Measurements from ENCODE around the gene FAM114A2.

FAM114A2 gene

DNA sequence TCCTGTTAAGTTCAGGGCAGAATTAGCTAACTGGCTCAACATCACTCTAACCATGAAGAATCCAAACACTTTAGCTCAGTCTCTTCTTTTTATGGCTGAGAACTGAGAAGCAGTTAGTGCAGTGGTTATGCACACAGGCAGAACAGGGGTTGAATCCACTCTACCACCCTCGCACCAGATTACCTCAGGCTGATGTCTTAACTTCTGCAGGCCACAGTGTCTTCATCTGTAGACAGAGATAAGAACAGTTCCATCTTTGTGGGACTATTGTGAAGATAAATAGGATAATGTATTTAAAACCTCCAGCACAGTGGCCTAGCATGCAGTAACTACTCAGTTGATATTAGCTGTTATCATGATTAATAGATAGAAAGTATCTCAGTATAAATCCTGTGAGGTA is 54.8 kb downstream of the FAM114A2 start:
- DNase-seq (ENCODE audit: low read depth): no peak

DNA sequence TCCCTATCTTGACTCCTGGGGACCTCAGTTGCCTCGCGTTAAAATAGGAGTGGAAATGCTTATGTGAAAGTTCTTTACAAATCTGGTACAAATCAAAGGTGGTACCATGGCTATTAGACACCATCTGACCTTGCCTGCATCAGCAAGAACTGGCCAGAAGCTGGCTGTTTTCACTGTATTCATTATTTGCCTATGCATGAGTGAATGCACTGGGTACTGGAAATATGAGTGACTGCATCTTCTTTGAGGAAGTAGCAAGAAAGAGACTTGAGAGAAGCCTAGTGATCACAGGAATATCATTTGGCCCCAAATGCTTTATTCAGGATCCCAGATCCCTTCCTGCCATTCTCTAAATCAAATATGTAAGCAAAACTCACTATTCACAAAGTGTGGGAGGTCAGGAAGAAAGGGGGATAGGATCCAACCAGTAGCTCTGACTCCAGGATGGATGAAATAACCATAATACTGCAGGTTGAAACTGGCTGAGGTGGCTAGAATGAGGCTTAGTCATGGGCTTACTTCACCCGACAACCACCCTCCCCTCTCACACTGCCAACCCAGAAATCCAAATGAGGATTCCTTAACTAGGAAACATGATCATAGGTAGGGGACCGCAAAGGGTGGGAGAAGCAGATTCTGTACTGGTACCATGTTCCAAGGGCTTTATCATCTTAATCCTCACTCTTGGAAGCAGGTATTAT is 56.7 kb downstream of the FAM114A2 start:
- DNase-seq (ENCODE audit: low read depth): no peak

DNA sequence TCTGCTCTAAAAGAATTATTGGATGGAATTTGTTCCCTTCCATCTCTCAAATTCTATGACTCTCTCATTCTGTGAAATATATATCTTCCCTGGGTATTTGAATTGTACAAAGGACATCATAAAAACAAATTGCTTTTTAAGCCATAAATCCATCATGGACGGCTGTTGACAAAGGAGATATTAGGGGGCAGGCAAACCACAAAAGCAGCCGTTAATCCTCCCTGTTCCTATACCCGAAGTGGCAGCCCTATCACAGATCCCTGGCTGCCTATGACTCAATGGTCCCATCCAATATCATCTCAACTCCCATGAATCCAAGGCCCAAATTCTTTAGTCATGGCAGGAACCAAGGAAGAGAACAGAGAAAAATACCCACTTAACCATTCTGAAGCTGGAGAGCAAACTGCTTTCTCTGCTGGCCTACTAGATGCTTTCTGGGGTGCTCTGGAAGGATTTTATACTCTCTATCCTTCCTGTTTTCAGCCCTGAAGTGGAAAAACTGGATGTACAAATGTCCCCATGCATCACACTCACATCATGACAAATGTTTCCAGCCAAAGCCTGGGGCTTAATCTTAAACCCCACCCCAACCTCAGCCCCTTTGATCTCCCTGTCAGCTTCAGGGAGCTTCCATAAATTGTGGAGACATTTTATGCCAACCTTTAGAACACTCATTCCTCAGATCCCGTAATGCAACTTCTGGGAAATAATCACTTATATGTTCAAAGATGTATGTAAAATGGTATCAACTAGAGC is 59.5 kb downstream of the FAM114A2 start:
- no peak for DNase-seq (ENCODE audit: low read depth)

GRCh38 chr5:153974813-153975163 is 63.9 kb downstream of the FAM114A2 start:
- DNase-seq (ENCODE audit: low read depth): no peak

DNA sequence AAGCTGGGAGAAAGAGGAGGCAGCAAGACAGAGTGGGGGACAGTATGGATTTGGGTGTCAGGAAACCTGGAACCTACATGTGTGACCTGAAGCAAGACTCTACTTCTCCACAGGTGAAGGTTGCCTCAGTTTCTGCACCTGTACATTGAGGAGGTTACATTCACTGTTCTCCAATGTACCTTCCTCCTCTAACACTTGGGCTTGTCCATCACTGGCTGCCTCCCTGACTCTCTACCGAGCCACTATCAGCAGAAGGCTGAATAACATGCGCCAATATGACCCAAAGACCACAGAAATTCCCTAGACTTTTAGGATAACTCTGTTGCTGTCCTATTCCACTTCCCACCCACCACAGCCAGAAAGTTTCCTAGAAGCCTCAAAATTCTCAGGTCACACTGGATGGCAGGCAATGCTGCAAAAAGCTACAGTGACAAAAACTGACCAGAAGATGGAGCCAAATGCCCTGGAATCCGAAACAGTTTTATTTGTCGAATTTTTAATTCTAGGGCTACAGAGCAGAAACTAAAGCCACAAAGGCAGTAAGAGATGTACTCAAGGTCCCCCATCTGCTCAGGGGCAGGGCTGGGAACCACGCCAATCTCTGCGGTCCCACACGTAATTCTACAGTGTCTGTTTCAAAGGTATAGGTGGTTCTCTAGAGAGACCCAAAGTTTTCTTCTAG is 64.4 kb downstream of the FAM114A2 start:
- no peak for DNase-seq (ENCODE audit: low read depth)

DNA sequence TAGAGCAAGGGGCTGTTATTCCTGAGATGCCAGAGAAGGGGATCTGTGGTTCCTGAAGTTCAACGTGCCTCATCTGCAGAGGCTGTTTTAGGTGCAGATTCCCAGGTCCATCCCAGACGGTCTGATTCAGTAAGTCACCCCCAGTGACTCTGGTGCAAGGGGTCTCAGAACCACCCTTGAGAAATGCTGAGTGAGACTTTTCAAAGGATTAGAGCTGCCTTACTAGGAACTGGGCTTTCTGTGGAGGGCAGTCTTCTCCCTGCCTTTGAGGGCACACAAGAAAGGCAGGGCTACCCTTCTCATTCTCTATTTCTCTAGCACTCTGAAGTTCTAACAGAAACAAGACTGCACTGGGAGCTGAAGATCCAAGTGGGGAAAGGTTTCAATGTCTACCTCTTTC is 66.5 kb downstream of the FAM114A2 start:
- DNase-seq (ENCODE audit: low read depth): no peak

GRCh38 chr5:153970496-153970895 is 68.2 kb downstream of the FAM114A2 start:
- no peak for DNase-seq (ENCODE audit: low read depth)

DNA sequence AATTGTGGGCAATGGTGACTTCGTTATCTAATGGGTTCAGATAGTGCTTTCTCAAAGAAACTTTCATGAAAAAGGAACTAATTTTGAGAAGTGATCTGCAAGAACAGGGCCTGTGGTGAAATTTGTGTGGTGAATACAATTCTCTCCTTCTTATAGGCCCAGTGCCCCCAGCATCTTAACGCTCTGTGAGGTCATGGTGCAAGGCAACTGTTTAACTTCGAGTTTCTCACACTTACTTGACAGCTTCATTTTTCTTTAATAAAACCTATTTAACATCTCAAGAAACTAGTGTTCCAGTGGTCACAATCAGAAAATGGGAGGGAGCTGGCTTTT is 69.2 kb downstream of the FAM114A2 start:
- DNase-seq (ENCODE audit: low read depth): no peak

GRCh38 chr5:153968761-153969562 is 69.7 kb downstream of the FAM114A2 start:
- no peak for DNase-seq (ENCODE audit: low read depth)

GRCh38 chr5:153964880-153965645 is 73.6 kb downstream of the FAM114A2 start:
- no peak for DNase-seq (ENCODE audit: low read depth)

DNA sequence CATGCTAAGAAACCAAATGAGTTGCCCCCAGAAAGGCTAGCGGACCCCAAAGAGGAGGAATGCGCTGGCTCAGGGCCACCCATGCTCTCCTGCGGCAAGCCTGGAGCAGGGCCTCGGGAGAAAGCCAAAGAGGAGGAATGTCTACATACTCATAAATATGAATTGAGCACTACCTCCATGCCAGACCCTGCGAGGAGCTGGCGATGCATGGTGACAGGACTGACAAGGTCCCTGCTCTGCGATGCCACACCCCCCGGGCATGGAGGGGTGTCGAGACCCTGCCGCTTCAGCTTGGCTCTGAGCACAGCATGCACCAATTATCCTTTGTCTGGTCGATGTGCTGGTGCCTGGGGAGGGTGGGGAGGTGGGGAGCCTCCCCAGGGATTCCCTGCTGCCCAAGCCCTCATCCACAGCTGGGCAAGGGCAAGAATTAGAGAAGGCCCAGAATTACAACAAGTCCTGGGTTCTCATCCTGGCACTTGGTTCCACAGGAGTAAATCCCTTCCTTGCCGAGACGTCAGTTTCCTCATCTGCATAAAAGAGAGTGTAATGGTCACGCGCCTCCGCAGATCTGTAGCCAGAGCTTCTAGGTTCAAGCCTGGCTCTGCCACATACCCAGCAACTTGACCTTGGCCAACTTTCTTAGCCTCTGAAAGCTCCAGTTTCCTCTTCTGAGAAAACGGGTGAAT is 74.4 kb downstream of the FAM114A2 start:
- no peak for DNase-seq (ENCODE audit: low read depth)

DNA sequence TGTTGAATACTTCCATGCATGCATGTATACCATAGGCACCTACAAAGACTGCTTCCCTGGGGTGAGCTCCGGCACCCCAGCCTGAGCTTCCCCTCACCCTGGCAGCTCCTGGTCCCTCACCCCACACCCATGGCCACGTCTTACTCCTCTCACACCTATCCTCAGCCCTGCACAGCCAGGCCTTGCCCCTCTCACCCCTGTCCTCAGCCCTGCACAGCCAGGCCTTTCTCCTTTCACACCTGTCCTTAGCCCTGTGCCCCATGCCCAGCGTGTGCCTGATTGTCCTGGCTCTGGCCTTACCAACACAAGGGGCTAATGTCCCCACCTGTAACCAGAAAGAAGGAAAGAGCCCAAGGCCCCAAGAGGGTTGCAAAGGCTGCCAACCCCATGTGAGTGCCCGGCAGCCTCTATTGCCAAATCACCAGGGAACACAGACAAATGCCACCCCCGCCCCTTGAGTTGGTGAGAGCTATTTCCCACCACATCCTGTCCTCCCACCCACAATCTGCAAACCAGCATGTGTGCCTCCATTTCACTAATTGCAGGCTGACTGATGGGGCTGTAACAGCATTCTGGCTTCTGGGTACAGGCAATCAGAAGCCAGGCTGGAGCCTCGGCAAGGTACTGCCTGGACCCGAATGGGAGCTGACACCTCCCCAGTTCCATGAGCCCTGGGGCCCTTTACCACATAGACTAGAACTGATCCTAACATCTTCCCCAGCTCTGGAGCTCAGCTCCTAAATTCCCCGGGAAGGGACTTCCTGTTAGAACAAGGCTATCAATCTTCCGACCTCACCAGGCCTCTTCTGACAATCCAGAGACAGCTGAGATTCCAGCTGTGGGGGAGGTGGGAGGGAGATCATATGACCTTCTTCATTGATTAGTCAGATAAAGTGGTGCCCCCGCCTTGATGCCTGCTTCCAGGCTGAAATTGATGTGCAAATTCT is 78.2 kb downstream of the FAM114A2 start:
- DNase-seq (ENCODE audit: low read depth): no peak

DNA sequence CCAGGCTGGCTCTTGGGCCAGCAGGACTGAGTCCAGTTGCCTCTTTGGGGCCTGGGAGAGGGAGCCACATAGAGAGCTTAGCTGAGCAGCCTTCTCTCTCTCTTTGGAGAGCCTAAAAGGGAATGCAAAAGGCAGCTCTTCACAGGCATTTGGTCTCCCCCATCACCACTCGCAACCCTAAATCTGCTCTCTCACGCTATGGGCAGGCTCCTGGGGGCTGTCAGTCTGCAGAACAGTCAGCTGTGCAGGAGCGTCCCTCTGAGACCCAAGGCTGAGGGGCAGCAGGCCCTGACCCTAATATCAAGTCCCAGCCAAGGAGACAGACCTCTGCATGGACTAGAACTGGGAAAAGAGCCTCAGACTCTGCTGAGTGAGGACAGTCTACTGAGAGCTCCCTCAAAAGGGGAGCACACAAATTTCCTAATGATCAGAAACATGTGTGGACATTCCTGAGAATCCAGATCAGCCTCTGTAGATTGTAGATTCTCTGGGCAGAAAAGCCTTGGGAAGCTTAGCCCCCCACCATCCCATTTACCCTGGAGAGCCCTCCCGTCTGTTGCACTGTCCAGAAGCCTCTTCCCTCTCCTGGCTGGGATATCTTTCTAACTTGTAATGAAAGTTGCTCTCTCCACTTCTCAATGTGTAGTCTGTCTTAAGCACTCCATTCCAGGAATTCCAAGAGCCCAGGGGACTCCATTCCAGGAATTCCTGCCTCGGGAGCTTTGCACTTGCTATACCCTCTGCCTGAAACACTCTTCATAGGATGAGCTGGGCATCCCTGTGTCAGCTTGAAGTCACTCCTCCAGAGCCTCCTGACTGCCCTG is 79.4 kb downstream of the FAM114A2 start:
- no peak for DNase-seq (ENCODE audit: low read depth)

GRCh38 chr5:153957205-153957604 is 81.5 kb downstream of the FAM114A2 start:
- no peak for DNase-seq (ENCODE audit: low read depth)

- DNase-seq (ENCODE audit: low read depth): no peak
These were observed 85.3 kb downstream of the FAM114A2 start for GRCh38 chr5:153953411-153953810.

DNA sequence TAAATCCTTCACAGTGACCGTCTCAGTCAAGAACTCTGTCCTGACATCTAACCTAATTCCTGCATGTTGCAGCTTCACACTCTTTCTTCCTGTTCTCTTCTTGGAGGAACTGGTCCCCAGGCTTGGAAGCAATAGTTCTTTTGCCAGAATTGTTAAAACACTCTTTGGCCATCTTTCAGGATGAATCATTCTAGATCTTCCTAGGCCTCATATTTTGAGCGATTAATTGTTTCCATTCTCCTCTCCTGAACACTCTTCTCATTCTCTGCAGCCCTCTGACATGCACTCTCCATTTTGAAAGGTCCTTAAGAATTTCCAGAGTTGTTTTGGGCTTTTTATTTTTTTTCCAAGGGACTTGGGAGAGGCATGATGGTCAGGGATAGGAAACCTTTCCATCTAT is 85.8 kb downstream of the FAM114A2 start:
- no peak for DNase-seq (ENCODE audit: low read depth)

GRCh38 chr5:153952057-153952456 is 86.7 kb downstream of the FAM114A2 start:
- no peak for DNase-seq (ENCODE audit: low read depth)

DNA sequence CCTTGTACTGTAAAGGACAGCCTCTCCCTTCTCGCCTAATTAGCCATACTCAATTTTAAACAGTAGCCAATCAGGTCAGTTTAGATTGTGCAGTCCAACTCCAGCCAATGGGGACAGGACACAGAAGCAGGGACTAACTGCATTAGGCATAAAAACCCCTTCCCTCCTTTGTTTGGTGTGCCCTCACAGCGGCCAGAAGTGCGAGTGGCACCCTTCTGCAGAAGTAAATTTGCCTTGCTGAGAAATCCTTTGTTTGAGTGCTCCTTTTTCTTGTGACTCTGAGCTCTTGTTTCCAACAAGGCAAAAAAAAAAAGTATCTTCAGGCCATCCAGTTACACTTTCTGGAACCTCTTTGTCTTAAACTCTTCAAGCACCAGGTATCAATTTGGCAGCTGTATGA is 97.4 kb downstream of the FAM114A2 start:
- no peak for DNase-seq (ENCODE audit: low read depth)

Measured in activated T-helper 9 cell treated with anti-CD3 and anti-CD28 coated beads, Interleukin-2, amount 50 U/mL, for 16 hours (primary cell).